Effector memory CD4-positive, alpha-beta T cell (primary cell): ENCODE measurements around the gene GPR45.

ENCODE experiments used
- DNase-seq, 3 donors: peaks; one replicate each; pipeline ENCODE4 v3.0.0-alpha.2; 2020
- H3K27ac ChIP-seq: 2 replicates; pipeline ENCODE4 v1.7.0; 2013; ENCODE audit warnings: mild to moderate bottlenecking, low read length, moderate library complexity; ENCODE audit not compliant: insufficient read depth, poor library complexity, severe bottlenecking
- H3K27me3 ChIP-seq: replicated peaks from 2 replicates; pipeline ENCODE4 v1.7.0; 2013; ENCODE audit warnings: mild to moderate bottlenecking, low read length; ENCODE audit not compliant: insufficient read depth, control insufficient read depth, poor library complexity, severe bottlenecking
- H3K36me3 ChIP-seq: 2 replicates; pipeline ENCODE4 v1.7.0; 2013; ENCODE audit warnings: mild to moderate bottlenecking, low read length, moderate library complexity; ENCODE audit not compliant: control insufficient read depth, insufficient read depth
- H3K4me1 ChIP-seq: 2 replicates; pipeline ENCODE4 v1.7.0; 2013; ENCODE audit warnings: low read length, mild to moderate bottlenecking; ENCODE audit not compliant: control insufficient read depth, insufficient read depth, poor library complexity, severe bottlenecking
- H3K4me3 ChIP-seq: 2 replicates; pipeline ENCODE4 v1.7.0; 2013; ENCODE audit warnings: low read length, low read depth, mild to moderate bottlenecking; ENCODE audit not compliant: insufficient read depth, poor library complexity, severe bottlenecking
- H3K9me3 ChIP-seq: 2 replicates; pipeline ENCODE4 v1.7.0; 2013; ENCODE audit warnings: mild to moderate bottlenecking, low read length, moderate library complexity; ENCODE audit not compliant: control insufficient read depth
- total RNA-seq, 3 donors: gene quantifications; one replicate each; lab custom pipeline; 2026; lab: John Stamatoyannopoulos, UW

The GPR45 gene, protein sequence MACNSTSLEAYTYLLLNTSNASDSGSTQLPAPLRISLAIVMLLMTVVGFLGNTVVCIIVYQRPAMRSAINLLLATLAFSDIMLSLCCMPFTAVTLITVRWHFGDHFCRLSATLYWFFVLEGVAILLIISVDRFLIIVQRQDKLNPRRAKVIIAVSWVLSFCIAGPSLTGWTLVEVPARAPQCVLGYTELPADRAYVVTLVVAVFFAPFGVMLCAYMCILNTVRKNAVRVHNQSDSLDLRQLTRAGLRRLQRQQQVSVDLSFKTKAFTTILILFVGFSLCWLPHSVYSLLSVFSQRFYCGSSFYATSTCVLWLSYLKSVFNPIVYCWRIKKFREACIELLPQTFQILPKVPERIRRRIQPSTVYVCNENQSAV
- total RNA-seq = 0 reads per million in 3 donors

DNA sequence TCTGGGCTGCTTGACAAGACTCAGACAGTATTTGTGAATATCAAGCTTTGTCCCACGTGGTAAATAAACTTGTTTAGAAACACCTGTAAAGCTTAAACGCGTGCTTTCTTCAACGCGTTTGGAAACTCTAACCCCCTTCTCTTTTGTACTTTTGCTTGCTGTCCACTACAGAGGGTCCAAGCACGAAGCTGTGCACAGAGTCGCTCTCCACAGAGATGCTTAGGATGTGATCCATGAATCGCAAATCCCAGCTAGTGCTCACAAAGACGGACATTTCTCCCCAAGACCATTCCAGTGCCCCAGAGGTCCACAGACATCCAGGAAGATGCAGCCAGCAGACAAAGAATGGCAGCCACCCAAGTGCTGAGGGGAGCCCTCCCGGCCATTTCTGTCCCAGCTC, at the start of gene GPR45:
TSS of gene GPR45 (plus strand) at position 301 of the 400 bp plus-strand sequence. CDS start 116 bp downstream, outside the sequence.
- H3K27ac ChIP-seq = no peak within 1 kb of the TSS
- no peak within 1 kb of the TSS for H3K4me3 ChIP-seq
- H3K4me1 ChIP-seq = no peaks in the 10 kb centered on the region
- H3K27me3 ChIP-seq = no peaks in the 10 kb centered on the region
- DNase-seq = no peak
- no peaks in the 10 kb centered on the region for H3K9me3 ChIP-seq
- H3K36me3 ChIP-seq = no peaks in the 10 kb centered on the region

- H3K4me3 ChIP-seq = no peak overlapping the region
- H3K36me3 ChIP-seq = no peaks in the 10 kb centered on the region
- no peak overlapping the region for H3K27ac ChIP-seq
- no peaks in the 10 kb centered on the region for H3K27me3 ChIP-seq
- no peaks in the 10 kb centered on the region for H3K4me1 ChIP-seq
- peaks cover 7% of the 10 kb centered on the region for H3K9me3 ChIP-seq
- no peak for DNase-seq
These were observed 47.4 kb upstream of the GPR45 start for GRCh38 chr2:105194022-105194675.

- no peaks in the 10 kb centered on the region for H3K27me3 ChIP-seq
- H3K36me3 ChIP-seq = no peaks in the 10 kb centered on the region
- no peak for DNase-seq
- H3K9me3 ChIP-seq = no peaks in the 10 kb centered on the region
- H3K27ac ChIP-seq = no peak overlapping the region
- no peak overlapping the region for H3K4me3 ChIP-seq
- H3K4me1 ChIP-seq = no peaks in the 10 kb centered on the region
These were observed 44.9 kb upstream of the GPR45 start for GRCh38 chr2:105196651-105197050.

DNA sequence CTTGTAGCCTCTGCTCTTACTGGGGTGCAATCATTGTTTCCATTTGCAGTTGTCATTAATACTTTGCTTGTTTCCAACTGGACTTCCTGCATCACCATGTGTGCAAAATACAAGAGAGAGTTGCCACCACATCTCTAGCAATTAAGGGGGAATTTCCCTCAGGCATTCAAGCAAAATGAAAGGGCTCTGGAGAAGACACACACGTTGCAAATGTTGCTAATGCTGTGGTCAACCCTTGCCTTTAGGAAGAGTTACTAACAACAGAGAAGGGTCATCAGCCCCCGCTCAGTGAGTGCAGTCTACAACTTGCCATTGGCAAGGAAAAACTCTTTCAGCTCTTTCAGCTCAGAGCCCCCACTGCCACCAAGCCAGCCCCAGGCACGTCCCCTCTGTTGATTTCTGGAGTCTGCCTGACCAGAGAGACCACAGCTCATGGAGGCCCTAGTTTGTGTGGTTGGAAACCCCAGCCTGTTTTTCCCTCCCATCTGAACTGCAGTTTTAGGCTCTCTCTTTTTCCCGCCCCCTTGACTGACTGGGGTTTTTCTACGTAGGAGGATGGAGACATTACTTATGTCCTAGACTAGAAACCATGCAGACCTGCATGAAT, 25.9 kb upstream of the GPR45 start:
- H3K4me1 ChIP-seq = no peaks in the 10 kb centered on the region
- H3K4me3 ChIP-seq = no peak overlapping the region
- H3K27me3 ChIP-seq = no peaks in the 10 kb centered on the region
- H3K9me3 ChIP-seq = no peaks in the 10 kb centered on the region
- no peaks in the 10 kb centered on the region for H3K36me3 ChIP-seq
- no peak overlapping the region for H3K27ac ChIP-seq
- DNase-seq = no peak

DNA sequence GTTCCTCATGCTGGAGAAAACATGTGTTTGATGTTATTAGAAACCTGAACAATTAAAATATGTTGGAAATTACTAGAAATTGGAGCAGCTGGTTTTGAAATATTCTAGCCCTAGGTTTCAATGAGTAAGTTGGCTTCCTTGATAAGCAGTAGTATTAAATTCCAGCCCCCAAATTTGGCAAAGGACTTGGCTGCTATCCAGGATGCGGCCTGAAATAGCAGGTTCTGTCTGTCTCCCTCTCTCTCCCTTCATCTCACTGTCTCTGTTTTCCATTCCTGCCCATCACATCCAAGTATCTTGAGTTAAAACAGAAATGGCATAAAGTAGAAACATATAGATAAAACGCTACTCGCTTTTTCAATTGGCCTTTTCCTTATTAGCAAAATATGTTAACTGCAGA, 20.9 kb upstream of the GPR45 start:
- no peaks in the 10 kb centered on the region for H3K36me3 ChIP-seq
- no peaks in the 10 kb centered on the region for H3K9me3 ChIP-seq
- no peaks in the 10 kb centered on the region for H3K27me3 ChIP-seq
- no peak for DNase-seq
- H3K4me1 ChIP-seq = no peaks in the 10 kb centered on the region
- H3K4me3 ChIP-seq = no peak overlapping the region
- no peak overlapping the region for H3K27ac ChIP-seq

DNA sequence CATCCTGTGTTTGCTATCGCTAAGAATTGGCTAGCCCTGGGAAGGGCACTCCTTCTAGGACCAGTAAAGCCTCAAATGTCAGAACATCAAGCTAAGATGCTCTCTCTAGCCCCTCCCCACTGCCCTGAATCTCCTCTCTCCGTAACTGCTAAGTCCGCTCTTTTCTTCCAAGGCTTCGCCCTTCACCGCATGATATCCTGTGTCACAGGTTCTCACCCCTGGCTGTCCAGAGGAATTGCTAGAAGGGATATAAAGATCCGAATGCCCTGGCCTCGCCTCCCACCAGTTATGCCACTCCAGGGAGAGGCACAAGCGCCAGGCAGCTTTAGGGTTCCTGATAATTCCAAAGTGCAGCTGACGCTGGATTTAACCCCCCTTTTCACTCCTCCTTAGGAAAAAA, 17.1 kb upstream of the GPR45 start:
- DNase-seq = no peak
- H3K9me3 ChIP-seq = no peaks in the 10 kb centered on the region
- H3K36me3 ChIP-seq = no peaks in the 10 kb centered on the region
- H3K27me3 ChIP-seq = no peaks in the 10 kb centered on the region
- H3K27ac ChIP-seq = no peak overlapping the region
- no peak overlapping the region for H3K4me3 ChIP-seq
- H3K4me1 ChIP-seq = no peaks in the 10 kb centered on the region

- no peaks in the 10 kb centered on the region for H3K27me3 ChIP-seq
- no peaks in the 10 kb centered on the region for H3K4me1 ChIP-seq
- DNase-seq = no peak
- H3K9me3 ChIP-seq = no peaks in the 10 kb centered on the region
- H3K4me3 ChIP-seq = no peak overlapping the region
- H3K27ac ChIP-seq = no peak overlapping the region
- H3K36me3 ChIP-seq = no peaks in the 10 kb centered on the region
These were observed 10.3 kb upstream of the GPR45 start for GRCh38 chr2:105231232-105231619.

DNA sequence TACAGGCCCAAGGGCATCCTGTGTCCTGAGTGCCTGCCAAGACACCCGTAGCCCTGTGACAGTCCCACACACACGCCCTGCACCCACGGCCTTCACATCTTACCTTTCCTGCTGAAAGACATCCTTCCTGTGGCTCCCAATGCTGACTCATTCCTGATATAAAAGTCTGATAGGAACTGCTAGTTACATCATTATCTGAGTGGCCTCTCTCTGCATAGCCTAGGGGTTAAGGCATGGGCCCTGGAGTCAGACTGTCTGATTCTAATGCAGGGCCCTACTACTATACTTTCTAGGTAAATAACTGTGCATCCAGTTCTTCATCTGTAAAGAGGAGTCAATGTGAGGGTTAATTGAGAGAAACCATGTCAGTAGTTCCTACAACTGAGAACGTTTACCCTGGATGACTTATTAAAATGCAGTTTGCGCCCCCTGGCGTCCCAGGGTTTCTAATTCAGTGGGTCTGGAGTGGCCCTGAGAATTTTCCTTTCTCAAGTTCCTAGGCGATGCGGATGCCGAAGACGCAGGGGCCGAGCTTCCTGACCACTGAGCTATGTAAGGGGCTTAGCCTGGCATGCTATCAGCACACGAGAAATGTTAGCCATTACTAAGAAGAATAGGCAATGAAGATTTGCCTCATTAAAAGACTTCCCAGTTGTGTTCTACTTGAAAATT, 6.0 kb upstream of the GPR45 start:
- Histone ChIP-seq H3K4me1 (no peaks in the 10 kb centered on the region), H3K27ac (no peak overlapping the region), H3K36me3 (no peaks in the 10 kb centered on the region), H3K27me3 (no peaks in the 10 kb centered on the region), H3K9me3 (no peaks in the 10 kb centered on the region), H3K4me3 (no peak overlapping the region)
- DNase-seq = peak in 2 of 3 donors; percentile 4 to 18

GRCh38 chr2:105236060-105236424, 5.5 kb upstream of the GPR45 start:
- H3K4me1 ChIP-seq = no peaks in the 10 kb centered on the region
- no peak overlapping the region for H3K27ac ChIP-seq
- no peak for DNase-seq
- no peaks in the 10 kb centered on the region for H3K36me3 ChIP-seq
- no peaks in the 10 kb centered on the region for H3K9me3 ChIP-seq
- no peaks in the 10 kb centered on the region for H3K27me3 ChIP-seq
- H3K4me3 ChIP-seq = no peak overlapping the region
